ENCODE results near the gene GNG2. TPM values are rescaled to one million over a fixed set of nuclear protein-coding genes. Genes with fewer than 3 reads are reported as not detected.

The GNG2 gene
- total RNA-seq, 1 donor from 2014 or later = 80.8 TPM

DNA sequence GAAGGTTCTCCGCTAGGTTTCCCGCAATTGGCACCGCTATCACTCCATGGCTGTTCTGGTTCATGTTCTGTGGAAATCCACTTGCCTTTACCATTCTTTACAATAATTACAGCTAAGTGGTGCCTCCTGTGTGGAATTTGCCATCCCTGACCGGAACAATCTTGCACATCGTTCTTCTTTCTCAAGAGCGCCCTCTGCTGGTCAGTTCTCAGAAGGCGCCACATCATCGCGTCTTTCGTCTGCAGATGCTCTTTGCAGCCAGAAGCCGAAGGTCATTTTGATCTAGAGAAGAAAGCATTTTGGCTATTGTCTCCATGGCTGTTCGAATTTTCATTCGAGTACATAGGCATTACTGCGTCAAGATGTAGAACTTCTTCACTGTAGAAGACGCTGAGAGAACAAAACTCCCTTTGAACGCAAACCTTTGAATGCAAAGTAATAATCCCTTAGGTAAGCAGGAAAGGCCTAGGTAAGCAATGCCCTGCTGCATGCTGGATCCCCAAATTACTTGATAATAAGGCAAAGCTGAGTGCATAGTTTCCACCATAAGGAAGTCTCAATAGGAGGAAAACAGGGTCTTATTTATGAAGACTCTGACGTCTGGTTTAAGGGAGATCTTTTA lies 118.8 kb downstream of the GNG2 start:
- DNase-seq (ENCODE audit: low spot score) = peak; percentile 88
- Mint-ChIP-seq H3K27me3 (ENCODE audit: unreplicated experiment) (no peaks in the 10 kb centered on the region), H3K4me1 (ENCODE audit: unreplicated experiment) (peaks cover 16% of the 10 kb centered on the region), H3K4me3 (ENCODE audit: unreplicated experiment) (no peak overlapping the region), H3K9me3 (ENCODE audit: unreplicated experiment) (no peaks in the 10 kb centered on the region), H3K36me3 (ENCODE audit: low read depth, unreplicated experiment) (no peaks in the 10 kb centered on the region), H3K27ac (ENCODE audit: unreplicated experiment) (no peak overlapping the region)
- TF ChIP-seq, protein P1, sequence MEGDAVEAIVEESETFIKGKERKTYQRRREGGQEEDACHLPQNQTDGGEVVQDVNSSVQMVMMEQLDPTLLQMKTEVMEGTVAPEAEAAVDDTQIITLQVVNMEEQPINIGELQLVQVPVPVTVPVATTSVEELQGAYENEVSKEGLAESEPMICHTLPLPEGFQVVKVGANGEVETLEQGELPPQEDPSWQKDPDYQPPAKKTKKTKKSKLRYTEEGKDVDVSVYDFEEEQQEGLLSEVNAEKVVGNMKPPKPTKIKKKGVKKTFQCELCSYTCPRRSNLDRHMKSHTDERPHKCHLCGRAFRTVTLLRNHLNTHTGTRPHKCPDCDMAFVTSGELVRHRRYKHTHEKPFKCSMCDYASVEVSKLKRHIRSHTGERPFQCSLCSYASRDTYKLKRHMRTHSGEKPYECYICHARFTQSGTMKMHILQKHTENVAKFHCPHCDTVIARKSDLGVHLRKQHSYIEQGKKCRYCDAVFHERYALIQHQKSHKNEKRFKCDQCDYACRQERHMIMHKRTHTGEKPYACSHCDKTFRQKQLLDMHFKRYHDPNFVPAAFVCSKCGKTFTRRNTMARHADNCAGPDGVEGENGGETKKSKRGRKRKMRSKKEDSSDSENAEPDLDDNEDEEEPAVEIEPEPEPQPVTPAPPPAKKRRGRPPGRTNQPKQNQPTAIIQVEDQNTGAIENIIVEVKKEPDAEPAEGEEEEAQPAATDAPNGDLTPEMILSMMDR (IDR thresholded peaks at IDR 0.05; ENCODE audit: unreplicated experiment) = peak; percentile 94

DNA sequence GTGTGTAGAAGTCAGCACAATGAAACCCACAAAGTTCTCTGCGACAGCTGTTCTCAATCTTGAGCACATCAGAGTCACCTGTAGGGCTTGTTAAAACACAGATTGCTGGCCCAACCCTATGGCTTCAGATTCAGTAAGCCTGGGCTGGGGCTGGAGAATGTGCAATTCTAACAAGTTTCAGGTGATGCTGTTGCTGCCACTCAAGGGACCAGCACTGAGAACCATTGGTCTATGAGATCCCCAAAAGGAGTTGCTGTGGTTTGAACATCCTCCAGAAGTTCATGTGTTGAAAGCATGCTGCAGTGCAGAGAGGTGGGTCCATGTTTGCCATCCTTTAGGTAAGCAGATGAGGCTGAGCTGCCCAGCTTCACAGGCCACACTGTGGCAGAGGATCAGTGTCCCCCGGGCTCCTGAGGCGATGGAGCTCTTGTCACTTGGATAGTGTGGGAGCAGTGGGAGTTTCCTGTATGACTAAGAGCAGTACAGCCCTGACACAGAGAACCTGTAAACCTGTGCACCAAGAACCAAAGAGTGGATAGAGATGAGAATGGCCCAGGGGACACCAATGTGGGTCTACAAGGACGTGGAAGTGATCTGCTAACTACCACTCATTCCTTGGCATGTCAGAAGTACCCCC lies 120.9 kb downstream of the GNG2 start:
- Mint-ChIP-seq H3K9me3 (ENCODE audit: unreplicated experiment) (no peaks in the 10 kb centered on the region), H3K27me3 (ENCODE audit: unreplicated experiment) (no peaks in the 10 kb centered on the region), H3K4me1 (ENCODE audit: unreplicated experiment) (no peaks in the 10 kb centered on the region), H3K4me3 (ENCODE audit: unreplicated experiment) (no peak overlapping the region), H3K27ac (ENCODE audit: unreplicated experiment) (no peak overlapping the region), H3K36me3 (ENCODE audit: low read depth, unreplicated experiment) (no peaks in the 10 kb centered on the region)
- no peak for DNase-seq (ENCODE audit: low spot score)
- TF ChIP-seq, protein P1 (IDR thresholded peaks at IDR 0.05; ENCODE audit: unreplicated experiment) = no peak

DNA sequence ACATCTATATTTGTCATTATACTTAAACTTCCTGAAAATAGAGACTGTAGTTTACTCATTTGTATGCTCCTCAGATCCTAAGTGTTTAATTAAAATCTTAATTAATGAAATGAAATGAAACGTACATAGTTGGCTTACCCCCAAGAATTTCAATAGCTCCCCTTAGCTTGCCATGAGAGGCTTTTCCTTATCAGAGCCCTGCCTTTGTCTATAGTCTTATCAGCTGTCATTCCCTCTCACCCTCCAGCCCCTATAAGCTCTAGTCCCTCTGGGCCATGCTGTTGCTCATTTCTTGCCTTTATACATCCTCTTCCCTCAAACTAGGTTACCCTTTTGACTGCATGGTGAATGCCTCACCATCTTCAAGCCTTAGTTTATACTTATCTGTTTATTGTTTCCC lies 127.8 kb downstream of the GNG2 start:
- no peaks in the 10 kb centered on the region for H3K27me3 Mint-ChIP-seq (ENCODE audit: unreplicated experiment)
- peaks cover 13% of the 10 kb centered on the region for H3K4me1 Mint-ChIP-seq (ENCODE audit: unreplicated experiment)
- H3K4me3 Mint-ChIP-seq (ENCODE audit: unreplicated experiment) = peak overlapping the region; percentile 96
- no peaks in the 10 kb centered on the region for H3K36me3 Mint-ChIP-seq (ENCODE audit: low read depth, unreplicated experiment)
- DNase-seq (ENCODE audit: low spot score) = no peak
- TF ChIP-seq, protein P1 (IDR thresholded peaks at IDR 0.05; ENCODE audit: unreplicated experiment) = no peak
- no peaks in the 10 kb centered on the region for H3K9me3 Mint-ChIP-seq (ENCODE audit: unreplicated experiment)
- H3K27ac Mint-ChIP-seq (ENCODE audit: unreplicated experiment) = no peak overlapping the region

DNA sequence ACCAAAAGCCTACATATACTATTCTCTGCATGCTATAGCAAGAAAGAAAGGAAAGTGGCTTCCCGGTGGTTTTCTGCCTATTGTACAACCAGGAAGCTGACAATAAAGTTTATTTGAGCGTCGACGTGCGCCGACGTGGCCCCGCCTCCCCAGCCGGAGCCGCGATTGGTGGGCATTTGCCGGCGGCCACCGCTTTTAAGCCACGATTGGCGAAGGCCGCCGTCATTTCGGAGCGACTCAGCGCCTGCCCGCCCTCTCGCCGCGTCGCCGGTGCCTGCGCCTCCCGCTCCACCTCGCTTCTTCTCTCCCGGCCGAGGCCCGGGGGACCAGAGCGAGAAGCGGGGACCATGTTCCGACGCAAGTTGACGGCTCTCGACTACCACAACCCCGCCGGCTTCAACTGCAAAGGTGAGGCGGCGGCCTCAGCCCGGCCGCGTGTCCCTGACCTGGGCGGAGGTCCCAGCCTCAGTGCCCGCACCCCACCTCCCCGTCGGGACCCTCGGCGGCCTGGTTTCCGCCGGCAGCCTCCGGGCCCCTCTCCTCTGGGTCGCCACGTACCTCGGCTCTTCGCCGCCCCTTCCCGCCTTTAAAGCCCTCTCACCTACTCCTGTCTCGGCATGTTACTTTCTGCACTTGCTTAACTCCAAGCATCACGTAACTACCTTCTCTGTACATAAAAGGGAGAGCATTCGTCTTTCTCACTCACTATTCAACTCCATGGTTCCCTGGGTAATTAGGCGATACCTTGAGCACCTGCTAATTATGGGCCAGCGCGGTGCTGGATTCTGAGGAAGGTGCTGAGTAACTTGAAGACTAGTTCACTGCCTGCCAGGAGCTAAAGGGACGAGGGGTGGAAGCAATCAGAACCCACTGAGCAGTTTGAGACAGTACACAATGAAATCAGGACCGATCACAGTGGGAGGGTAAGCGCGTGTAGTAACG lies 129.2 kb downstream of the GNG2 start, which contains the start of gene RTRAF:
RTRAF (plus strand) TSS at position 254 of the 942 bp plus-strand sequence; CDS start at position 348, 94 bp downstream.
- TF ChIP-seq, protein P1 (IDR thresholded peaks at IDR 0.05; ENCODE audit: unreplicated experiment) = no peak
- Mint-ChIP-seq H3K27me3 (ENCODE audit: unreplicated experiment) (no peaks in the 10 kb centered on the region), H3K27ac (ENCODE audit: unreplicated experiment) (peak within 1 kb of the TSS; percentile 73), H3K4me1 (ENCODE audit: unreplicated experiment) (peaks cover 13% of the 10 kb centered on the region), H3K4me3 (ENCODE audit: unreplicated experiment) (peak within 1 kb of the TSS; percentile 96), H3K36me3 (ENCODE audit: low read depth, unreplicated experiment) (peaks cover 3% of the 10 kb centered on the region), H3K9me3 (ENCODE audit: unreplicated experiment) (no peaks in the 10 kb centered on the region)
- DNase-seq (ENCODE audit: low spot score) = peak; percentile 90

All from endothelial cell (in vitro differentiated cells).